ENCODE data around the gene PTH2R. TPM values are rescaled to one million over a fixed set of nuclear protein-coding genes. Genes with fewer than 3 reads are reported as not detected.

The PTH2R gene
- polyA plus RNA-seq, 1 of the 3 experiments (the other 2 are of a cell fraction), result 4.0 TPM

DNA sequence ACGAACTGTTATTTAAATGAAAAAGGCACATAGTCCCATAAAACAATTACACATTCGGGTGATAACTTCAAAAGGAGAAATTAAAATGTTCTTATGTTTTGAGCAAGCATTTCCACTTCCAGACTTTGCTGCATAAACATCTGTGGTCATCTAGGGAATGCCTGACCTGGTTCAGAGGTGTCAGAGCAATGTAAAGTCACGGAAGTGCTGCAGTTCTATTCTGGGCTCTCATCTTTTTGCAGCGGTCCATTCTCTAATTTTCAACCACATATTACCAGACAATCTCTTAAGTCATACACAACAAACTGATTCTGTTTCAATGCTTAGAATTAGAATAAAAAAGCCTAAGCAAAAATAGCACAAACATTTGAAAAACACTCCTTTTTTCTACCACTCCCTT, 22.0 kb upstream of the PTH2R start (continued):
- TF ChIP-seq, protein P1, sequence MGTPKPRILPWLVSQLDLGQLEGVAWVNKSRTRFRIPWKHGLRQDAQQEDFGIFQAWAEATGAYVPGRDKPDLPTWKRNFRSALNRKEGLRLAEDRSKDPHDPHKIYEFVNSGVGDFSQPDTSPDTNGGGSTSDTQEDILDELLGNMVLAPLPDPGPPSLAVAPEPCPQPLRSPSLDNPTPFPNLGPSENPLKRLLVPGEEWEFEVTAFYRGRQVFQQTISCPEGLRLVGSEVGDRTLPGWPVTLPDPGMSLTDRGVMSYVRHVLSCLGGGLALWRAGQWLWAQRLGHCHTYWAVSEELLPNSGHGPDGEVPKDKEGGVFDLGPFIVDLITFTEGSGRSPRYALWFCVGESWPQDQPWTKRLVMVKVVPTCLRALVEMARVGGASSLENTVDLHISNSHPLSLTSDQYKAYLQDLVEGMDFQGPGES (IDR thresholded peaks at IDR 0.05; ENCODE audit: low read depth, low read length), result no peak
- TF ChIP-seq TEAD4 (IDR thresholded peaks at IDR 0.05; ENCODE audit: borderline replicate concordance, insufficient read depth) (no peak), RFX5 (IDR thresholded peaks at IDR 0.05; ENCODE audit: low read length) (no peak)

DNA sequence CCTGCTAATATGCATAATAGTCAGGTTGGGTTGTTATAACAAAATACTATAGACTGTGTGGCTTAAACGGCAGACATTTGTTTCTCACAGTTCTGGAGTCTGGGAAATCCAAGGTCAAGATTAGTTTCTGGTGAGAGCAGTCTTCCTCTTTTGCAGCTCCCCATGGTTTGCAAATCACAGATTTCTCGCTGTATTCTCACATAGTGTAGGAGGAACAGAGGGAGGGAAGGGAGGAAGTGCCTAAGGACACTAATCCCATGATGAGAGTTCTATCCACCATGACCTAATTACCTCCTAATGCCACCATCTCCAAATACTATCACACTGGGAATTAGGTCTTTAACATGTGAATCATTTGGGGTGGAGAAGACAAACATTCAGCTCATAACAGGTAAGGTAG, 20.1 kb upstream of the PTH2R start:
- no peak overlapping the region for H2AFZ ChIP-seq (ENCODE audit: low read depth)
- no peaks in the 10 kb centered on the region for H3K9me2 ChIP-seq
- peaks cover 0 to 4% of the 10 kb centered on the region in 2 experiments; a peak in 1 of 4 replicates for H3K4me1 ChIP-seq (ENCODE audit: control insufficient read depth in 1 of 2, insufficient read depth in 2 of 2, low read depth in 1 of 2, low read length in 1 of 2)
- no peaks in the 10 kb centered on the region for H3K27me3 ChIP-seq (ENCODE audit: insufficient read depth)
- no peaks in the 10 kb centered on the region for H3K79me2 ChIP-seq (ENCODE audit: insufficient read depth)
- ChIA-PET CTCF (interaction anchor here (0.7 to 1.6 kb wide), 2 partner anchors 13 to 52 kb away, joined by 3 to 6 read pairs; no protein-coding TSS in a partner anchor), POLR2A (no interaction called here)
- no peaks in the 10 kb centered on the region for H3F3A ChIP-seq (replicated peaks; ENCODE audit: insufficient read depth)
- H3K4me3 ChIP-seq (ENCODE audit: low read depth in 2 of 2, low read length in 1 of 2), result no peak overlapping the region
- H3K9me3 ChIP-seq, result no peaks in the 10 kb centered on the region
- DNase-seq, result no peak
- H3K9ac ChIP-seq, result no peak overlapping the region
- H4K20me1 ChIP-seq (ENCODE audit: insufficient read depth), result no peaks in the 10 kb centered on the region
- WGBS (ENCODE audit: low lambda C conversion rate), result 18% methylated on average over 2 of the region's 2 CpGs
- no peak overlapping the region for H3K27ac ChIP-seq (ENCODE audit: low read depth in 2 of 2, low read length in 1 of 2)
- no peaks in the 10 kb centered on the region for H3K36me3 ChIP-seq (replicated peaks in 1 of 2; ENCODE audit: control insufficient read depth in 1 of 2, insufficient read depth in 2 of 2, low read length in 1 of 2)
- no peak overlapping the region for H3K4me2 ChIP-seq
- TF ChIP-seq EP300 (IDR thresholded peaks at IDR 0.05; ENCODE audit: borderline replicate concordance in 1 of 2, low read depth in 1 of 2, low read length in 1 of 2), result no peak
- no peak for TF ChIP-seq RCOR1 (IDR thresholded peaks at IDR 0.05; ENCODE audit: low read length)
- TF ChIP-seq, protein P2, sequence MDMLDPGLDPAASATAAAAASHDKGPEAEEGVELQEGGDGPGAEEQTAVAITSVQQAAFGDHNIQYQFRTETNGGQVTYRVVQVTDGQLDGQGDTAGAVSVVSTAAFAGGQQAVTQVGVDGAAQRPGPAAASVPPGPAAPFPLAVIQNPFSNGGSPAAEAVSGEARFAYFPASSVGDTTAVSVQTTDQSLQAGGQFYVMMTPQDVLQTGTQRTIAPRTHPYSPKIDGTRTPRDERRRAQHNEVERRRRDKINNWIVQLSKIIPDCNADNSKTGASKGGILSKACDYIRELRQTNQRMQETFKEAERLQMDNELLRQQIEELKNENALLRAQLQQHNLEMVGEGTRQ (IDR thresholded peaks at IDR 0.05; ENCODE audit: borderline replicate concordance, low read depth, low read length), result no peak
- no peak for TF ChIP-seq EZH2phosphoT487 (IDR thresholded peaks at IDR 0.05; ENCODE audit: borderline replicate concordance, low read depth)
- TF ChIP-seq MEF2A (IDR thresholded peaks at IDR 0.05; ENCODE audit: borderline replicate concordance, low read depth), result no peak
- no peak for TF ChIP-seq POLR2AphosphoS5 (IDR thresholded peaks at IDR 0.05; ENCODE audit: low read depth, low read length)
- TF ChIP-seq, protein P3, sequence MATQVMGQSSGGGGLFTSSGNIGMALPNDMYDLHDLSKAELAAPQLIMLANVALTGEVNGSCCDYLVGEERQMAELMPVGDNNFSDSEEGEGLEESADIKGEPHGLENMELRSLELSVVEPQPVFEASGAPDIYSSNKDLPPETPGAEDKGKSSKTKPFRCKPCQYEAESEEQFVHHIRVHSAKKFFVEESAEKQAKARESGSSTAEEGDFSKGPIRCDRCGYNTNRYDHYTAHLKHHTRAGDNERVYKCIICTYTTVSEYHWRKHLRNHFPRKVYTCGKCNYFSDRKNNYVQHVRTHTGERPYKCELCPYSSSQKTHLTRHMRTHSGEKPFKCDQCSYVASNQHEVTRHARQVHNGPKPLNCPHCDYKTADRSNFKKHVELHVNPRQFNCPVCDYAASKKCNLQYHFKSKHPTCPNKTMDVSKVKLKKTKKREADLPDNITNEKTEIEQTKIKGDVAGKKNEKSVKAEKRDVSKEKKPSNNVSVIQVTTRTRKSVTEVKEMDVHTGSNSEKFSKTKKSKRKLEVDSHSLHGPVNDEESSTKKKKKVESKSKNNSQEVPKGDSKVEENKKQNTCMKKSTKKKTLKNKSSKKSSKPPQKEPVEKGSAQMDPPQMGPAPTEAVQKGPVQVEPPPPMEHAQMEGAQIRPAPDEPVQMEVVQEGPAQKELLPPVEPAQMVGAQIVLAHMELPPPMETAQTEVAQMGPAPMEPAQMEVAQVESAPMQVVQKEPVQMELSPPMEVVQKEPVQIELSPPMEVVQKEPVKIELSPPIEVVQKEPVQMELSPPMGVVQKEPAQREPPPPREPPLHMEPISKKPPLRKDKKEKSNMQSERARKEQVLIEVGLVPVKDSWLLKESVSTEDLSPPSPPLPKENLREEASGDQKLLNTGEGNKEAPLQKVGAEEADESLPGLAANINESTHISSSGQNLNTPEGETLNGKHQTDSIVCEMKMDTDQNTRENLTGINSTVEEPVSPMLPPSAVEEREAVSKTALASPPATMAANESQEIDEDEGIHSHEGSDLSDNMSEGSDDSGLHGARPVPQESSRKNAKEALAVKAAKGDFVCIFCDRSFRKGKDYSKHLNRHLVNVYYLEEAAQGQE (IDR thresholded peaks at IDR 0.05; ENCODE audit: low read depth, low read length), result no peak
- no peak for TF ChIP-seq ELF1 (IDR thresholded peaks at IDR 0.05)
- TF ChIP-seq SMC3 (IDR thresholded peaks at IDR 0.05; ENCODE audit: low read depth, low read length), result no peak
- TF ChIP-seq, protein P1 (IDR thresholded peaks at IDR 0.05; ENCODE audit: low read depth, low read length), result no peak
- TF ChIP-seq RAD21 (IDR thresholded peaks at IDR 0.05; ENCODE audit: low read length), result no peak
- no peak for TF ChIP-seq JUND (IDR thresholded peaks at IDR 0.05)
- no peak for TF ChIP-seq NRF1 (IDR thresholded peaks at IDR 0.05; ENCODE audit: low read depth, low read length)
- TF ChIP-seq, protein P4, sequence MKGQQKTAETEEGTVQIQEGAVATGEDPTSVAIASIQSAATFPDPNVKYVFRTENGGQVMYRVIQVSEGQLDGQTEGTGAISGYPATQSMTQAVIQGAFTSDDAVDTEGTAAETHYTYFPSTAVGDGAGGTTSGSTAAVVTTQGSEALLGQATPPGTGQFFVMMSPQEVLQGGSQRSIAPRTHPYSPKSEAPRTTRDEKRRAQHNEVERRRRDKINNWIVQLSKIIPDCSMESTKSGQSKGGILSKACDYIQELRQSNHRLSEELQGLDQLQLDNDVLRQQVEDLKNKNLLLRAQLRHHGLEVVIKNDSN (IDR thresholded peaks at IDR 0.05; ENCODE audit: borderline replicate concordance, low read depth), result no peak
- no peak for TF ChIP-seq FOXM1 (IDR thresholded peaks at IDR 0.05; ENCODE audit: low read depth)
- no peak for TF ChIP-seq MXI1 (IDR thresholded peaks at IDR 0.05; ENCODE audit: low read depth, low read length)
- TF ChIP-seq, protein P5, sequence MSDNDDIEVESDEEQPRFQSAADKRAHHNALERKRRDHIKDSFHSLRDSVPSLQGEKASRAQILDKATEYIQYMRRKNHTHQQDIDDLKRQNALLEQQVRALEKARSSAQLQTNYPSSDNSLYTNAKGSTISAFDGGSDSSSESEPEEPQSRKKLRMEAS (IDR thresholded peaks at IDR 0.05; ENCODE audit: low read depth), result no peak
- TF ChIP-seq, protein P6, sequence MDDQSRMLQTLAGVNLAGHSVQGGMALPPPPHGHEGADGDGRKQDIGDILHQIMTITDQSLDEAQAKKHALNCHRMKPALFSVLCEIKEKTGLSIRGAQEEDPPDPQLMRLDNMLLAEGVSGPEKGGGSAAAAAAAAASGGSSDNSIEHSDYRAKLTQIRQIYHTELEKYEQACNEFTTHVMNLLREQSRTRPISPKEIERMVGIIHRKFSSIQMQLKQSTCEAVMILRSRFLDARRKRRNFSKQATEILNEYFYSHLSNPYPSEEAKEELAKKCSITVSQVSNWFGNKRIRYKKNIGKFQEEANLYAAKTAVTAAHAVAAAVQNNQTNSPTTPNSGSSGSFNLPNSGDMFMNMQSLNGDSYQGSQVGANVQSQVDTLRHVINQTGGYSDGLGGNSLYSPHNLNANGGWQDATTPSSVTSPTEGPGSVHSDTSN (IDR thresholded peaks at IDR 0.05), result no peak
- TF ChIP-seq, protein P7, sequence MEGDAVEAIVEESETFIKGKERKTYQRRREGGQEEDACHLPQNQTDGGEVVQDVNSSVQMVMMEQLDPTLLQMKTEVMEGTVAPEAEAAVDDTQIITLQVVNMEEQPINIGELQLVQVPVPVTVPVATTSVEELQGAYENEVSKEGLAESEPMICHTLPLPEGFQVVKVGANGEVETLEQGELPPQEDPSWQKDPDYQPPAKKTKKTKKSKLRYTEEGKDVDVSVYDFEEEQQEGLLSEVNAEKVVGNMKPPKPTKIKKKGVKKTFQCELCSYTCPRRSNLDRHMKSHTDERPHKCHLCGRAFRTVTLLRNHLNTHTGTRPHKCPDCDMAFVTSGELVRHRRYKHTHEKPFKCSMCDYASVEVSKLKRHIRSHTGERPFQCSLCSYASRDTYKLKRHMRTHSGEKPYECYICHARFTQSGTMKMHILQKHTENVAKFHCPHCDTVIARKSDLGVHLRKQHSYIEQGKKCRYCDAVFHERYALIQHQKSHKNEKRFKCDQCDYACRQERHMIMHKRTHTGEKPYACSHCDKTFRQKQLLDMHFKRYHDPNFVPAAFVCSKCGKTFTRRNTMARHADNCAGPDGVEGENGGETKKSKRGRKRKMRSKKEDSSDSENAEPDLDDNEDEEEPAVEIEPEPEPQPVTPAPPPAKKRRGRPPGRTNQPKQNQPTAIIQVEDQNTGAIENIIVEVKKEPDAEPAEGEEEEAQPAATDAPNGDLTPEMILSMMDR (IDR thresholded peaks at IDR 0.05), result no peak
